Measurements from ENCODE around the gene GSX2.
A peak's percentile ranks its signal among the peaks of the same experiment; 100 is the strongest.

Gene GSX2

DNA sequence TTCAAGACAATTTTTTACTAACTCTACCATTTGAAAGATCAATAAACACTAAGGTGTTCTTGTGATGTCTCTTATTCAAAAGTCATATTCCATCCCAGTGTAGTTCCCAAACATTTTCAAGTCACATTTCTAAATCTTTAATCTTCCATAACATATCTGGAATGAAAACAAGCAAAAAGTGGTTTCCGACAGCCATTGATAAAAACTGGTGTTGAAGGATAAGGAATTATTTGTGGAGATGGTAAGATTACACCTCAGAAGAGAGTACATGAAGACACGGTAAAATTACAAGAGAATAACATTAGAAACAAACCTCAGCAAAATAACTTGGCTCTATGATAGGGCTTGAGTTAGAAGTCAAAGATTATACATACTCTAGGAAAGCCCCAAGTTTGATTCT lies 39.8 kb upstream of the GSX2 start:
- no peak for DNase-seq (ENCODE audit: extremely low read depth, low read depth)
- TF ChIP-seq, protein P1, sequence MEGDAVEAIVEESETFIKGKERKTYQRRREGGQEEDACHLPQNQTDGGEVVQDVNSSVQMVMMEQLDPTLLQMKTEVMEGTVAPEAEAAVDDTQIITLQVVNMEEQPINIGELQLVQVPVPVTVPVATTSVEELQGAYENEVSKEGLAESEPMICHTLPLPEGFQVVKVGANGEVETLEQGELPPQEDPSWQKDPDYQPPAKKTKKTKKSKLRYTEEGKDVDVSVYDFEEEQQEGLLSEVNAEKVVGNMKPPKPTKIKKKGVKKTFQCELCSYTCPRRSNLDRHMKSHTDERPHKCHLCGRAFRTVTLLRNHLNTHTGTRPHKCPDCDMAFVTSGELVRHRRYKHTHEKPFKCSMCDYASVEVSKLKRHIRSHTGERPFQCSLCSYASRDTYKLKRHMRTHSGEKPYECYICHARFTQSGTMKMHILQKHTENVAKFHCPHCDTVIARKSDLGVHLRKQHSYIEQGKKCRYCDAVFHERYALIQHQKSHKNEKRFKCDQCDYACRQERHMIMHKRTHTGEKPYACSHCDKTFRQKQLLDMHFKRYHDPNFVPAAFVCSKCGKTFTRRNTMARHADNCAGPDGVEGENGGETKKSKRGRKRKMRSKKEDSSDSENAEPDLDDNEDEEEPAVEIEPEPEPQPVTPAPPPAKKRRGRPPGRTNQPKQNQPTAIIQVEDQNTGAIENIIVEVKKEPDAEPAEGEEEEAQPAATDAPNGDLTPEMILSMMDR (IDR thresholded peaks at IDR 0.05; ENCODE audit: low read depth, low read length): no peak

DNA sequence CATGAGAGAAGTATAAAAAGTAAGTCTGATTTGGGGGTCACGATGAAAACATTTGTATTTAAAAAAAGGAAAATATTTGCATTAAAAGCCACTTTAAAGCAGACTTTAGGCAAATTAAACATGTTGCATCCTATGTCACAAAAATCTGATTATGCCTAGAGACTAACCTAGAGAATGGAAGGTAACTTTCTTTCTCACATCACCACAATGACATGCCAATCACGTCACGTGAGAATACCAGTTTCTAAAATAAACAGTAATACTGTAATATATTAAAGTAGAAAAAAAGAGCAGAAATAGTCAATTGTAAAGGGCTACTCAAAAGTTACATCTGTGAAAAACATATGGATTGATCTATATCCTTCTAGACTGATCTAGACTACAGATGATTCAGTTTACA lies 38.9 kb upstream of the GSX2 start:
- TF ChIP-seq, protein P1 (IDR thresholded peaks at IDR 0.05; ENCODE audit: low read depth, low read length): no peak
- no peak for DNase-seq (ENCODE audit: extremely low read depth, low read depth)

DNA sequence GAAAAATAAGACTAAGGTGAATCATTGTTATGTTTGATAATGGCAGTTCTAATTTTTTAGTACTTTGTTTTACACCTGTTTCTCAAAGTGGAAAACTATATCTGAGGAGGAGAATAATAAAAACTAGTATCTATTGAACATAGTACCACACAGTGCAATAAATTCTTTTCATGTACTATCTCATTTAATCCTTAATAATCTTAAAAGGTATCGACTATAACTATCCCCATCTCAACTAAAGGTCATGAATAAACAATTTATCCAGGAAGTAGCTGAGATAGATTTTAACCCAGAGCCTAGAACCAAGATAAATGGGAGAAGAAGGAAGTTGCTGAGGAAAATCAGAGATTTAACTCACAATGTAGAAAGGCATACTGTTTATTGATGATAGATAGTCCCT lies 38.1 kb upstream of the GSX2 start:
- no peak for DNase-seq (ENCODE audit: extremely low read depth, low read depth)
- TF ChIP-seq, protein P1 (IDR thresholded peaks at IDR 0.05; ENCODE audit: low read depth, low read length): no peak

DNA sequence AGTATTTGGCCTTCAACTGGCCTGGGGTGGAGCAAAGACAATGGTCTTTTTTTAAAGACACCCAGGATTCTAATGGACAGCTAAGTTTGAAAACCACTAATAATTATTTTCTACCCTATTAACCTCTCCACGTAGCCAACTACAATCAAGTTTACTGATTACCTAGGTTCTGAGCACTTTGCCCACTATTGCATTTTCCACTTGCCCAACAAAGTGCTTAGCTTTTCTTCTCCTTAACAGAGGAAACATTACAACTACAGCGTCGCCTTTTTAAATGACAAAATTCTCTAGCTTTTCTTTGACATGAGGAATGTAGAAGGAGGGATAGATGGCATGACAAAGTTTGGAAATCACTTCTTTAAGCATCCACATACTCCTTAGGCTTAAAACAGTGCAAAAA lies 37.6 kb upstream of the GSX2 start:
- TF ChIP-seq, protein P1 (IDR thresholded peaks at IDR 0.05; ENCODE audit: low read depth, low read length): no peak
- no peak for DNase-seq (ENCODE audit: extremely low read depth, low read depth)

DNA sequence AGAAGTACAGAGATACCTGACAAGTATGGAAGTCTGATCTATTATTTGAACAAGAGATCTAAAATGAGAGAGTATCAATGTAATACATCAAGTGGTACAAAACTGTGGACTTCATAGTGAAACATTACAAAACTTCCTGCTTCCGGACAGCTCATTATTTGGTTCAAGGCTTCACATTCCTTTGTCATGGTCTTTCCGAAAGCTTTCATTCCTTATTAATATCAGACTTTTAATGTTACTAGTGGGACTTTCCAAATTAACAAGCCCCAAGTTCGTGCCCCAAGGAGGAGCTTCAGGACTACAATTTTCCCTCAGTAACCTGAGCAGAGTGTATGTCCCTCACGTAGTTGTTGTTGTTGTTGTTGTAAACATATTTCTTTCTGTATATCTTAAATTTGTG lies 36.7 kb upstream of the GSX2 start:
- TF ChIP-seq, protein P1 (IDR thresholded peaks at IDR 0.05; ENCODE audit: low read depth, low read length): no peak

DNA sequence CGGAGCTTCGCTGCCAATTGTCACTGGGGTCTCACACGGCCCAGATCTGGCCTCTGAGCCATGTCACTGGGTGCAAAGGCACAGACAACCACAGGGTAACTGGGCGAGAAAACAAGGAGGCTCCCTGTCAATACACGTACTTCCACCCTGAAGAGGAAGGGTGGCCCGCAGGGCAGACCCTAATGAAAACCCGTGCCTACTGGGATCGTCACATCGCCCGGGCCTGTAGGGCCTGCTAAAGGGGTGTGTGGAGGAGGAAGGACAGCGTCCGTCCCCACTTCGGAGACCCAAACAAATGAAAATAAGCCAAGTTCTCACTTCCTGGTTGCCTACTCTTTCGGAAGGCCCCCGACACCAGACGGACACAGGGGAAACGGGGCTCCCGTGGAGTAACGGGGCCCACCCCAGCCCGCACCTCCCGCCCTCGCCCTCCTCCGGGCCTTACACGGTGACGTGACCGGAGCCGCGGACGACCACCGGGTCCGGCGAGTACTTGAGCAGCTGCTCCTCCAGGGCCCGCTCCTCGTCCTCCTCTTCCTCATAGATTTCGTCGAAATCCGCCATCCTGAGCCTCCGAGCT lies 36.1 kb upstream of the GSX2 start:
- DNase-seq (ENCODE audit: extremely low read depth, low read depth): no peak
- TF ChIP-seq, protein P1 (IDR thresholded peaks at IDR 0.05; ENCODE audit: low read depth, low read length): no peak

More for the DNA sequence above, 36.7 kb upstream of the GSX2 start:
- DNase-seq (ENCODE audit: extremely low read depth, low read depth): peak; percentile 39

DNA sequence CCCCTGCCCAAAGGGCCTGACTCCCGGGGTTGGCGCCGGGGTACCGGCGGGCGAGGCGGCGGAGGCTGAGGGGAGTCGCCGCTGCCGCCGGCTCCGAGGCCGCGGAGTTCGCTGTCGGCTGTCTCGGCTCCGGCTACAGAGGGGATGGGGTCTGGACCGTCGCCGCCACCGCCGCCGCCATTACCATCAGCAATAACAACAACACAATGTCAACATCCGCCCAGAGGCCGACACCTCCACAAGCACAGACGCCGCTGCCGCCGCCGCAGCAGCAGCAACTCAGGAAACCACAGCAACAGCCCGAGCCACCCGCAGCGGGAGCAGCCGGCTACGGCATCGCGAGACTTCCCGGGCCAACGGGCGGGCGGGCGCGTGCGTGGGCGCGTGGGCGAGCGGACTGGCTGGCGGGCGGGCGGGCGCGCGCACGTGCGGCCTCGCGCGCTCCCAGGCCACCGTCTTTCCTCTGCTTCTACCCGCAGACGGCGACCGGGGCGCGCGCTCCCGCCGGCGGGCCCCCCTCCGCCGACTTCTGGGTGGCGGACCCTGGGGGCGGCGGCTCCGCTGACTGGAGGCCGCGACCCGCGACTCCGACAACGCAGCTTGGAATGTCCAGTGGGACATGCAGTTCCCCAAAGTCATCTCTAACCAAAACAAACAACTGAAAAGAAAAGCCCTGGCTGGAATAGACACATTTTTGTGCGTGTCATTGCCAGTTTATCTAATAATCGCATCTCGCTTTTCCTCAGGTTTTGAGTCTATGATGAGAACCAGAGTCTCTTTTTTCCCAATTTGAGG lies 35.4 kb upstream of the GSX2 start, which contains the start of gene CHIC2:
Gene CHIC2 (minus strand): TSS at position 289 of the 795 bp plus-strand sequence. CDS start 305 bp downstream, outside the sequence.
- TF ChIP-seq, protein P1 (IDR thresholded peaks at IDR 0.05; ENCODE audit: low read depth, low read length): no peak
- peak; percentile 89 for DNase-seq (ENCODE audit: extremely low read depth, low read depth)
